Suprapubic skin (tissue), 4 donors: ENCODE measurements around the gene CFAP45.

Experiments used
- EP300 ChIP-seq: sonication (generic); formaldehyde crosslinking; IDR thresholded peaks from one replicate; pipeline ENCODE4 v1.6.1; 2017; ENCODE audit warnings: antibody characterized with exemption
- POLR2A ChIP-seq, 2 donors: fragments of 450-650 bp; IDR thresholded peaks; one replicate each; pipeline ENCODE4 v1.6.1; 2017; ENCODE audit warnings: antibody characterized with exemption in 2 of 2, mild to moderate bottlenecking in 2 of 2, moderate library complexity in 2 of 2
- POLR2AphosphoS5 ChIP-seq, 3 donors: sonication (generic); formaldehyde crosslinking; IDR thresholded peaks; one replicate each; pipeline ENCODE4 v1.6.1; 2017; ENCODE audit warnings: antibody characterized with exemption in 3 of 3
- TF ChIP-seq, protein P1 (sequence below), 2 donors: fragments of 200-600 bp in 1 of 2; fragments of 450-650 bp in 1 of 2; sonication (generic) in 1 of 2; IDR thresholded peaks; one replicate each; pipeline ENCODE4 v1.5.1; 2016 to 2019; ENCODE audit warnings: antibody characterized with exemption in 2 of 2, mild to moderate bottlenecking in 1 of 2, moderate library complexity in 1 of 2

DNA sequence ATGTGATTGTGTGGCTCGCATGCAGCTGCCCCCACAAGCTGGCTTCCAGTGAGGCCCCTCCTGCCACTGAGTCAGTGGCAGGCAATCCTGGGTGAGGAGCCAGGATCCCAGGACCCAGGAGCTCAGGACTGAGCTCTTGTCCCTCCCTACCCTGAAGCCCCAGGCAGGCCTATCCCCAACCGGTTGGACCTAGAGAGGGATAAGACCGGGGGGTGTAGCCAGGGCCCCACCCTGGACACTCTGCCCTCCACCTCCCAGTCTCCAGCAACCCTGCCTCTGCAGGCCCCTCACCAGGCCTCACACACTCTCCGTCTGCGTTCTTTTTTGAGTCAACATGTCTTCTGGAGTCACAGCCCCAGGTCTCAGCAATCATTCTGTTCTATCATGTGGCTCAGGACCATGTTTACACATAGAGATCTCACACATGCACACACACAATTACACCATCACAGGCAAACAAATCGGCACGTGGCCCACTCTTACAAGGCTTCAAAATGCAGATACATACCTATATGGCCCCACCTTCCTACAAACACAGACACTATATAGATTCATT lies 40.1 kb downstream of the CFAP45 start:
- TF ChIP-seq, protein P1, sequence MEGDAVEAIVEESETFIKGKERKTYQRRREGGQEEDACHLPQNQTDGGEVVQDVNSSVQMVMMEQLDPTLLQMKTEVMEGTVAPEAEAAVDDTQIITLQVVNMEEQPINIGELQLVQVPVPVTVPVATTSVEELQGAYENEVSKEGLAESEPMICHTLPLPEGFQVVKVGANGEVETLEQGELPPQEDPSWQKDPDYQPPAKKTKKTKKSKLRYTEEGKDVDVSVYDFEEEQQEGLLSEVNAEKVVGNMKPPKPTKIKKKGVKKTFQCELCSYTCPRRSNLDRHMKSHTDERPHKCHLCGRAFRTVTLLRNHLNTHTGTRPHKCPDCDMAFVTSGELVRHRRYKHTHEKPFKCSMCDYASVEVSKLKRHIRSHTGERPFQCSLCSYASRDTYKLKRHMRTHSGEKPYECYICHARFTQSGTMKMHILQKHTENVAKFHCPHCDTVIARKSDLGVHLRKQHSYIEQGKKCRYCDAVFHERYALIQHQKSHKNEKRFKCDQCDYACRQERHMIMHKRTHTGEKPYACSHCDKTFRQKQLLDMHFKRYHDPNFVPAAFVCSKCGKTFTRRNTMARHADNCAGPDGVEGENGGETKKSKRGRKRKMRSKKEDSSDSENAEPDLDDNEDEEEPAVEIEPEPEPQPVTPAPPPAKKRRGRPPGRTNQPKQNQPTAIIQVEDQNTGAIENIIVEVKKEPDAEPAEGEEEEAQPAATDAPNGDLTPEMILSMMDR (IDR thresholded peaks at IDR 0.05), result no peak
- no peak for TF ChIP-seq POLR2A (IDR thresholded peaks at IDR 0.05)
- TF ChIP-seq POLR2AphosphoS5 (IDR thresholded peaks at IDR 0.05), result no peak
- no peak for TF ChIP-seq EP300
